Measurements from ENCODE around the gene NOP56.

The NOP56 gene

DNA sequence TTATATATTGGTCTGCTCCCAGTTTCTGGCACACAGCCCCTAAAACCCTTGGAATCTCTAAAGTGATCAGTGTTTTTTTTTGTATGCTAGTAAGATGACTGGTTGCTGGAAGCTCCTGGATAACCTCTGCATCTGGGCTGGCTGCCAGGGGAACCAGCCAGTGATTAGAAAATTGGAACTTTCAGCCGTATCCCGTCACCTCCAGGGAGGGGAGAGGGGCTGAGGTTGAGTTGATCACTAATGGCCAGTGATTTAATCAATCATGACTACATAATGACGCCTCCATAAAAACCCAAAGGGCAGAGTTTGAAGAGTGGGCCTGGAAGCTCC lies 48.0 kb upstream of the NOP56 start:
- no peaks in the 10 kb centered on the region for H3K9me2 ChIP-seq (replicated peaks; ENCODE audit: low read depth, low read length)
- H3F3A ChIP-seq (ENCODE audit: low read depth) = no peaks in the 10 kb centered on the region
- H3K79me2 ChIP-seq (ENCODE audit: insufficient read depth, low read length) = no peaks in the 10 kb centered on the region
- H3K27me3 ChIP-seq (ENCODE audit: insufficient read depth, low read length, poor library complexity, severe bottlenecking) = no peaks in the 10 kb centered on the region
- H3K36me3 ChIP-seq (ENCODE audit: insufficient read depth, low read length) = no peaks in the 10 kb centered on the region
- H3K4me3 ChIP-seq (ENCODE audit: low read length, poor library complexity, severe bottlenecking) = no peak overlapping the region
- no peak overlapping the region for H3K4me2 ChIP-seq (ENCODE audit: low read depth, low read length, poor library complexity, severe bottlenecking)
- H3K4me1 ChIP-seq (ENCODE audit: insufficient read depth, low read length, poor library complexity, severe bottlenecking) = no peaks in the 10 kb centered on the region
- H3K9ac ChIP-seq (ENCODE audit: low read depth, low read length, poor library complexity, severe bottlenecking) = no peak overlapping the region
- no peak for TF ChIP-seq EZH2phosphoT487 (IDR thresholded peaks at IDR 0.05; ENCODE audit: borderline replicate concordance)
- TF ChIP-seq, protein P1, sequence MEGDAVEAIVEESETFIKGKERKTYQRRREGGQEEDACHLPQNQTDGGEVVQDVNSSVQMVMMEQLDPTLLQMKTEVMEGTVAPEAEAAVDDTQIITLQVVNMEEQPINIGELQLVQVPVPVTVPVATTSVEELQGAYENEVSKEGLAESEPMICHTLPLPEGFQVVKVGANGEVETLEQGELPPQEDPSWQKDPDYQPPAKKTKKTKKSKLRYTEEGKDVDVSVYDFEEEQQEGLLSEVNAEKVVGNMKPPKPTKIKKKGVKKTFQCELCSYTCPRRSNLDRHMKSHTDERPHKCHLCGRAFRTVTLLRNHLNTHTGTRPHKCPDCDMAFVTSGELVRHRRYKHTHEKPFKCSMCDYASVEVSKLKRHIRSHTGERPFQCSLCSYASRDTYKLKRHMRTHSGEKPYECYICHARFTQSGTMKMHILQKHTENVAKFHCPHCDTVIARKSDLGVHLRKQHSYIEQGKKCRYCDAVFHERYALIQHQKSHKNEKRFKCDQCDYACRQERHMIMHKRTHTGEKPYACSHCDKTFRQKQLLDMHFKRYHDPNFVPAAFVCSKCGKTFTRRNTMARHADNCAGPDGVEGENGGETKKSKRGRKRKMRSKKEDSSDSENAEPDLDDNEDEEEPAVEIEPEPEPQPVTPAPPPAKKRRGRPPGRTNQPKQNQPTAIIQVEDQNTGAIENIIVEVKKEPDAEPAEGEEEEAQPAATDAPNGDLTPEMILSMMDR (conservative IDR thresholded peaks at IDR 0.05; ENCODE audit: low read length) = no peak
- no peak overlapping the region for H2AFZ ChIP-seq (ENCODE audit: low read length)
- peaks cover 6% of the 10 kb centered on the region; the same call in 1 of the 2 replicates for H3K9me3 ChIP-seq (ENCODE audit: insufficient read depth, low read depth, low read length)
- H4K20me1 ChIP-seq (ENCODE audit: insufficient read depth, low read length, poor library complexity, severe bottlenecking) = no peaks in the 10 kb centered on the region

DNA sequence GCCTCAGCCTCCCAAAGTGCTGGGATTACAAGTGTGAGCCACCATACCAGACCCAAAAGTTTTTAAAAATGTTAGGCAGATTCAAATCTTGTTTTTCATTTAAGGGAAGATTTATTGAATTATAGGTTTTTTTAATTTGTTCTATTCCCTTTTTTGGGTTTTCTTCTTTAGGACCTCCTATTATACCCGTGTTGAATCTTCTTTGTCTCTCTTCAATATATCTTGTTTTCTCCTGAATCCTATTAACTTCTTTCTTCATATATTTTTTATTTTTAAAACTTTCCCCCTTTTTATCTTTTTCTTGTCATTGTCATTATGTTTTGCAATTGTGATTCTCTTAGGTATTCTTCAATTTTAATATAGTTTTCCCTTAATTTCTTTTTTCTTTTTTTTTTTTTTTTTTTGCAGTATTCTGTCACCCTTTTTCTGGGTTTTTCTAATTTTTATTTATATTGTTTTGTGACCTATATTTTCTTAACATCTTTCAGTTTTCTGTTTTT lies 45.9 kb upstream of the NOP56 start:
- no peaks in the 10 kb centered on the region for H3F3A ChIP-seq (ENCODE audit: low read depth)
- H3K9me3 ChIP-seq (ENCODE audit: insufficient read depth, low read depth, low read length) = peaks cover 6% of the 10 kb centered on the region; the same call in 1 of the 2 replicates
- no peaks in the 10 kb centered on the region for H3K27me3 ChIP-seq (ENCODE audit: insufficient read depth, low read length, poor library complexity, severe bottlenecking)
- H3K9ac ChIP-seq (ENCODE audit: low read depth, low read length, poor library complexity, severe bottlenecking) = no peak overlapping the region
- no peak for TF ChIP-seq EZH2phosphoT487 (IDR thresholded peaks at IDR 0.05; ENCODE audit: borderline replicate concordance)
- TF ChIP-seq, protein P1 (conservative IDR thresholded peaks at IDR 0.05; ENCODE audit: low read length) = no peak
- no peaks in the 10 kb centered on the region for H3K9me2 ChIP-seq (replicated peaks; ENCODE audit: low read depth, low read length)
- no peak overlapping the region for H3K4me3 ChIP-seq (ENCODE audit: low read length, poor library complexity, severe bottlenecking)
- H2AFZ ChIP-seq (ENCODE audit: low read length) = no peak overlapping the region
- no peaks in the 10 kb centered on the region for H3K36me3 ChIP-seq (ENCODE audit: insufficient read depth, low read length)
- no peak overlapping the region for H3K4me2 ChIP-seq (ENCODE audit: low read depth, low read length, poor library complexity, severe bottlenecking)
- H3K4me1 ChIP-seq (ENCODE audit: insufficient read depth, low read length, poor library complexity, severe bottlenecking) = no peaks in the 10 kb centered on the region
- H3K79me2 ChIP-seq (ENCODE audit: insufficient read depth, low read length) = no peaks in the 10 kb centered on the region
- H4K20me1 ChIP-seq (ENCODE audit: insufficient read depth, low read length, poor library complexity, severe bottlenecking) = no peaks in the 10 kb centered on the region

DNA sequence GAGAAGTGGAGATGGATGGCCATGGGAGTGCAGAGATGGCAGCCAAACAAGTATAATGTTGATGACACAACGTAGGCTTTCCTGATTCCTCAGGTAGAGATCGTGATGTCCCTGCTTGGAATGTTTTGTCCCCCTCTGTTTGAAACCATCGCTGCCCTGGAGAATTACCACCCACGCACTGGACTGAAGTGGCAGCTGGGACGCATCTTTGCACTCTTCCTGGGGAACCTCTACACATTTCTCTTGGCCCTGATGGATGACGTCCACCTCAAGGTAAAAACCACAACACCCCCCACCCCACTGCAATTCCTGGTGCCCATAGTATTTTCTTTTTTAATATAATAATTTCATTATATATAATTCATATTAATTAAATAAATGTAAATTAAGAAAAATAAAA lies 42.1 kb upstream of the NOP56 start:
- Histone ChIP-seq H3K4me2 (ENCODE audit: low read depth, low read length, poor library complexity, severe bottlenecking) (no peak overlapping the region), H4K20me1 (ENCODE audit: insufficient read depth, low read length, poor library complexity, severe bottlenecking) (no peaks in the 10 kb centered on the region), H3K9ac (ENCODE audit: low read depth, low read length, poor library complexity, severe bottlenecking) (no peak overlapping the region), H3K27me3 (ENCODE audit: insufficient read depth, low read length, poor library complexity, severe bottlenecking) (no peaks in the 10 kb centered on the region), H3F3A (ENCODE audit: low read depth) (no peaks in the 10 kb centered on the region), H3K79me2 (ENCODE audit: insufficient read depth, low read length) (no peaks in the 10 kb centered on the region), H3K4me3 (ENCODE audit: low read length, poor library complexity, severe bottlenecking) (no peak overlapping the region), H3K4me1 (ENCODE audit: insufficient read depth, low read length, poor library complexity, severe bottlenecking) (no peaks in the 10 kb centered on the region), H2AFZ (ENCODE audit: low read length) (no peak overlapping the region), H3K36me3 (ENCODE audit: insufficient read depth, low read length) (no peaks in the 10 kb centered on the region), H3K9me3 (ENCODE audit: insufficient read depth, low read depth, low read length) (peaks cover 6% of the 10 kb centered on the region; the same call in 1 of the 2 replicates), H3K9me2 (replicated peaks; ENCODE audit: low read depth, low read length) (no peaks in the 10 kb centered on the region)
- TF ChIP-seq EZH2phosphoT487 (IDR thresholded peaks at IDR 0.05; ENCODE audit: borderline replicate concordance) = no peak
- TF ChIP-seq, protein P1 (conservative IDR thresholded peaks at IDR 0.05; ENCODE audit: low read length) = no peak
